H1 (cell line): Measurements from ENCODE around the gene POLA1. TPM values are rescaled to one million over a fixed set of nuclear protein-coding genes. Genes with fewer than 3 reads are reported as not detected.

ENCODE experiments used
- CTCF ChIA-PET: fragments of 300-600 bp; sonication (Branson Sonifier 250); formaldehyde crosslinking; loops from one replicate; lab custom pipeline; 2021; ENCODE audit not compliant: partially characterized antibody; lab: Charles Lee
- POLR2A ChIA-PET: fragments of 300-600 bp; sonication (Branson Sonifier 250); formaldehyde crosslinking; loops from one replicate; lab custom pipeline; 2021; ENCODE audit warnings: inconsistent platforms; ENCODE audit not compliant: partially characterized antibody; lab: Charles Lee
- DNase-seq, 2 experiments: peaks; one replicate each; pipeline versions ENCODE4 v3.0.0 to v3.0.0-alpha.2; 2010 to 2022; ENCODE audit warnings: low spot score in 2 of 2, low read depth in 1 of 2, mixed read lengths in 1 of 2
- FAIRE-seq: peaks from 2 replicates; lab custom pipeline; 2011; peaks lifted over from hg19 to GRCh38; lab: Jason Lieb, UNC
- H2AFZ ChIP-seq: 2 replicates; pipeline ENCODE4 v1.8.1; 2012; ENCODE audit warnings: low read length, inconsistent platforms
- H2AK5ac ChIP-seq: 2 replicates; pipeline ENCODE4 v1.6.1; 2013; ENCODE audit warnings: low read depth, low read length
- H2BK120ac ChIP-seq: replicated peaks from 2 replicates; pipeline ENCODE3; 2013; ENCODE audit warnings: low read depth, low read length, inconsistent platforms
- H2BK12ac ChIP-seq: 2 replicates; pipeline ENCODE4 v1.6.1; 2013; ENCODE audit warnings: low read depth, low read length
- H2BK15ac ChIP-seq: 2 replicates; pipeline ENCODE4 v1.6.1; 2013; ENCODE audit warnings: low read length
- H2BK20ac ChIP-seq: 2 replicates; pipeline ENCODE4 v1.6.1; 2013; ENCODE audit warnings: low read length
- H2BK5ac ChIP-seq: 2 replicates; pipeline ENCODE4 v1.6.1; 2013; ENCODE audit warnings: low read depth, low read length
- H3K14ac ChIP-seq: 2 replicates; pipeline ENCODE4 v1.6.1; 2013; ENCODE audit warnings: inconsistent platforms; ENCODE audit not compliant: insufficient read length
- H3K18ac ChIP-seq: 2 replicates; pipeline ENCODE4 v1.6.1; 2013; ENCODE audit warnings: low read length; ENCODE audit errors: extremely low read depth
- H3K23ac ChIP-seq: 2 replicates; pipeline ENCODE4 v1.6.1; 2013; ENCODE audit warnings: inconsistent platforms; ENCODE audit not compliant: insufficient read length
- H3K23me2 ChIP-seq: 2 replicates; pipeline ENCODE4 v1.6.1; 2013; ENCODE audit warnings: low read depth, low read length
- H3K27ac ChIP-seq: 2 replicates; pipeline ENCODE4 v1.6.1; 2011; ENCODE audit warnings: low read depth, low read length, inconsistent platforms
- H3K27me3 ChIP-seq, 4 experiments: replicated peaks in 1 of 4; 1 replicate in 1 of 4; 2 replicates in 3 of 4; pipeline versions ENCODE4 v1.6.1 to v1.8.1; 2011 to 2013; ENCODE audit warnings: low read length in 3 of 4, mild to moderate bottlenecking in 3 of 4, inconsistent platforms in 2 of 4, mixed read lengths in 2 of 4, moderate library complexity in 1 of 4; ENCODE audit not compliant: control insufficient read depth in 3 of 4, insufficient read depth in 3 of 4; ENCODE audit errors: extremely low read depth in 1 of 4
- H3K36me3 ChIP-seq, 4 experiments: 2 replicates each; pipeline versions ENCODE4 v1.6.1 to v1.8.1; 2011 to 2013; ENCODE audit warnings: mild to moderate bottlenecking in 4 of 4, low read length in 3 of 4, moderate library complexity in 2 of 4, control low read depth in 1 of 4, inconsistent platforms in 1 of 4; ENCODE audit not compliant: insufficient read depth in 4 of 4, control insufficient read depth in 2 of 4
- H3K4ac ChIP-seq: replicated peaks from 2 replicates; pipeline ENCODE3; 2013; ENCODE audit warnings: low read length, low read depth, mixed read lengths, inconsistent platforms; ENCODE audit not compliant: insufficient read length
- H3K4me1 ChIP-seq, 4 experiments: replicated peaks in 1 of 4; 1 replicate in 1 of 4; 2 replicates in 3 of 4; pipeline versions ENCODE4 v1.6.1 to v1.8.1; 2011 to 2013; ENCODE audit warnings: low read length in 3 of 4, inconsistent platforms in 2 of 4, mixed read lengths in 1 of 4; ENCODE audit not compliant: insufficient read depth in 4 of 4, control insufficient read depth in 3 of 4
- H3K4me2 ChIP-seq, 2 experiments: 2 replicates each; pipeline versions ENCODE4 v1.6.1 to v1.8.1; 2011 to 2013; ENCODE audit warnings: low read depth in 2 of 2, low read length in 2 of 2, control low read depth in 1 of 2, inconsistent platforms in 1 of 2, mild to moderate bottlenecking in 1 of 2; ENCODE audit not compliant: insufficient read depth in 1 of 2
- H3K4me3 ChIP-seq, 4 experiments: fragments of 200-600, 300-600 bp in 1 of 4; sonication (generic), shearing (Covaris generic), sonication (Bioruptor Twin) in 1 of 4; 2 replicates each; pipeline versions ENCODE4 v1.5.1 to v1.8.1; 2011 to 2016; ENCODE audit warnings: low read length in 4 of 4, low read depth in 3 of 4, control low read depth in 2 of 4, inconsistent platforms in 2 of 4, mild to moderate bottlenecking in 2 of 4, mixed read lengths in 1 of 4, moderate library complexity in 1 of 4; ENCODE audit not compliant: insufficient read depth in 2 of 4; ENCODE audit errors: extremely low read depth in 1 of 4
- H3K56ac ChIP-seq: replicated peaks from 2 replicates; pipeline ENCODE3; 2013; ENCODE audit warnings: low read depth, mild to moderate bottlenecking, mixed read lengths, low read length, inconsistent platforms; ENCODE audit not compliant: insufficient read length
- H3K79me1 ChIP-seq: 2 replicates; pipeline ENCODE4 v1.6.1; 2013; ENCODE audit warnings: low read depth, low read length, control low read depth
- H3K79me2 ChIP-seq, 2 experiments: 2 replicates each; pipeline versions ENCODE4 v1.6.1 to v1.8.1; 2012 to 2013; ENCODE audit warnings: low read length in 2 of 2, mild to moderate bottlenecking in 2 of 2, inconsistent platforms in 1 of 2; ENCODE audit not compliant: insufficient read depth in 2 of 2, control insufficient read depth in 1 of 2
- H3K9ac ChIP-seq, 4 experiments: replicated peaks in 1 of 4; 1 replicate in 1 of 4; 2 replicates in 3 of 4; pipeline versions ENCODE4 v1.6.1 to v1.8.1; 2011 to 2013; ENCODE audit warnings: low read depth in 3 of 4, low read length in 3 of 4, control low read depth in 2 of 4, mild to moderate bottlenecking in 2 of 4, moderate library complexity in 2 of 4, inconsistent platforms in 1 of 4; ENCODE audit errors: extremely low read depth in 1 of 4
- H3K9me3 ChIP-seq, 2 experiments: 2 replicates each; pipeline versions ENCODE4 v1.6.1 to v1.8.1; 2012 to 2013; ENCODE audit warnings: mild to moderate bottlenecking in 2 of 2, moderate library complexity in 2 of 2, control low read depth in 1 of 2, inconsistent platforms in 1 of 2, low read depth in 1 of 2, low read length in 1 of 2, mixed read lengths in 1 of 2; ENCODE audit not compliant: insufficient read depth in 2 of 2
- H4K20me1 ChIP-seq, 2 experiments: replicated peaks in 1 of 2; 2 replicates each; pipeline versions ENCODE3 to v1.8.1; 2011 to 2013; ENCODE audit warnings: inconsistent platforms in 2 of 2, low read length in 2 of 2, mild to moderate bottlenecking in 1 of 2; ENCODE audit not compliant: insufficient read depth in 2 of 2, control insufficient read depth in 1 of 2
- H4K5ac ChIP-seq: 2 replicates; pipeline ENCODE4 v1.6.1; 2013; ENCODE audit warnings: low read length, low read depth, mixed read lengths, inconsistent platforms; ENCODE audit not compliant: insufficient read length
- H4K8ac ChIP-seq: 2 replicates; pipeline ENCODE4 v1.8.0; 2013; ENCODE audit warnings: mild to moderate bottlenecking, moderate library complexity, low read length, inconsistent platforms; ENCODE audit not compliant: insufficient read depth; ENCODE audit errors: extremely low read depth
- H4K91ac ChIP-seq: replicated peaks from 2 replicates; pipeline ENCODE3; 2013; ENCODE audit warnings: low read length, mixed read lengths, inconsistent platforms; ENCODE audit not compliant: insufficient read length
- ASH2L ChIP-seq: fragments of 200-600, 300-600 bp; sonication (generic); IDR thresholded peaks from one replicate; pipeline ENCODE4 v1.7.1; 2017; ENCODE audit warnings: low read length
- ATF3 ChIP-seq: IDR thresholded peaks from 2 replicates; pipeline ENCODE4 v1.6.1; 2011; ENCODE audit warnings: low read depth, mild to moderate bottlenecking, low read length; ENCODE audit not compliant: insufficient read depth
- BRCA1 ChIP-seq: IDR thresholded peaks from 2 replicates; pipeline ENCODE4 v1.6.1; 2012; ENCODE audit warnings: low read depth, low read length, improper control_type of control experiment
- CHD2 ChIP-seq: IDR thresholded peaks from 2 replicates; pipeline ENCODE4 v1.6.1; 2012; ENCODE audit warnings: low read length, improper control_type of control experiment
- JUN ChIP-seq: IDR thresholded peaks from 2 replicates; pipeline ENCODE4 v1.6.1; 2011; ENCODE audit warnings: low read depth, mild to moderate bottlenecking, improper control_type of control experiment, low read length
- MAFK ChIP-seq: IDR thresholded peaks from 2 replicates; pipeline ENCODE4 v1.6.1; 2012; ENCODE audit warnings: low read depth, mild to moderate bottlenecking, improper control_type of control experiment, low read length
- NANOG ChIP-seq: IDR thresholded peaks from 2 replicates; pipeline ENCODE4 v1.6.1; 2011; ENCODE audit warnings: low read length, low read depth, mild to moderate bottlenecking, inconsistent platforms; ENCODE audit not compliant: insufficient read depth, poor library complexity, severe bottlenecking
- NRF1 ChIP-seq: IDR thresholded peaks from 2 replicates; pipeline ENCODE4 v1.6.1; 2011; ENCODE audit warnings: mild to moderate bottlenecking, low read depth, low read length, improper control_type of control experiment
- PHF8 ChIP-seq: fragments of 200-600 bp; sonication (generic); conservative IDR thresholded peaks from 2 replicates; pipeline ENCODE4 v1.7.1; 2012; ENCODE audit warnings: low read depth, mild to moderate bottlenecking, inconsistent platforms, low read length, moderate library complexity
- POLR2AphosphoS5 ChIP-seq: IDR thresholded peaks from 2 replicates; pipeline ENCODE4 v1.6.1; 2011; ENCODE audit warnings: low read depth, low read length
- RAD21 ChIP-seq, 2 experiments: IDR thresholded peaks in 1 of 2; conservative IDR thresholded peaks in 1 of 2; 2 replicates each; pipeline ENCODE4 v1.6.1; 2011; ENCODE audit warnings: low read depth in 2 of 2, low read length in 2 of 2, improper control_type of control experiment in 1 of 2, inconsistent platforms in 1 of 2, mild to moderate bottlenecking in 1 of 2, moderate library complexity in 1 of 2
- SIN3A ChIP-seq, 2 experiments: IDR thresholded peaks in 1 of 2; conservative IDR thresholded peaks in 1 of 2; 2 replicates each; pipeline ENCODE4 v1.6.1; 2011 to 2012; ENCODE audit warnings: low read length in 2 of 2, improper control_type of control experiment in 1 of 2, low read depth in 1 of 2, mild to moderate bottlenecking in 1 of 2
- TAF1 ChIP-seq: IDR thresholded peaks from 2 replicates; pipeline ENCODE4 v1.6.1; 2011; ENCODE audit warnings: mild to moderate bottlenecking, low read depth, low read length
- ZNF274 ChIP-seq: IDR thresholded peaks from 2 replicates; pipeline ENCODE4 v1.7.0; 2012; ENCODE audit warnings: low read length, borderline replicate concordance; ENCODE audit errors: extremely low read depth
- WGBS, 2 experiments: shearing (Covaris generic) in 1 of 2; methylation state at CpG; one replicate each; pipeline versions ENCODE4 v1.1.6 to v1.1.7; 2013 to 2015; ENCODE audit warnings: low lambda C conversion rate in 2 of 2, mixed read lengths in 2 of 2, inconsistent platforms in 1 of 2, low coverage in 1 of 2, missing lambda C conversion rate in 1 of 2; ENCODE audit not compliant: insufficient replicate concordance in 2 of 2, insufficient coverage in 1 of 2, insufficient read length in 1 of 2; ENCODE audit errors: extremely low coverage in 1 of 2, missing lambda C conversion rate in 1 of 2; 5-methylcytosine and 5-hydroxymethylcytosine counted together
- polyA plus RNA-seq, 7 experiments: library from polyadenylated mRNA; depleted of rRNA in 3 of 7; stranded (reverse) in 5 of 7; unstranded in 2 of 7; fragments of >200 nt in 5 of 7; fragments of 200-250 nt in 2 of 7; gene quantifications; 1 replicate in 5 of 7; 2 replicates in 1 of 7; 4 replicates in 1 of 7; pipeline versions ENCODE4 v1.2.1 to v1.2.3, GENCODE V29; 2011 to 2013; ENCODE audit warnings: missing spikeins in 2 of 7, mixed read lengths in 2 of 7
- total RNA-seq: library from RNA; stranded (reverse); fragmentation: NEBNext Ultra II Directional; extraction: Animal tissue kit (Norgen Biotek cat#: 25700); gene quantifications from 2 replicates; pipeline ENCODE4 v1.2.1, GENCODE V29; 2021

POLA1 gene
- total and polyA plus RNA-seq, 2 of the 8 experiments (the other 6 are each of a cell fraction or from before 2014, with no cell fraction given) = 5.6 to 34.9 TPM

GRCh38 chrX:24925430-24925829 lies 231.7 kb downstream of the POLA1 start:
- no peak overlapping the region for H3K4ac ChIP-seq
- no peaks in the 10 kb centered on the region for H4K20me1 ChIP-seq
- no peaks in the 10 kb centered on the region for H3K23me2 ChIP-seq
- H3K4me3 ChIP-seq = no peak overlapping the region
- ChIA-PET CTCF (no interaction called here), POLR2A (no interaction called here)
- no peak for DNase-seq
- no peak overlapping the region for H3K23ac ChIP-seq
- no peak overlapping the region for H4K8ac ChIP-seq
- no peak overlapping the region for H3K27ac ChIP-seq
- H3K27me3 ChIP-seq = no peaks in the 10 kb centered on the region
- no peak overlapping the region for H4K5ac ChIP-seq
- H4K91ac ChIP-seq = no peak overlapping the region
- H3K56ac ChIP-seq = no peak overlapping the region
- no peak overlapping the region for H3K14ac ChIP-seq
- 95% methylated on average over 2 of the region's 2 CpGs; no CpG with 5 or more reads in 1 of the 2 experiments for WGBS, 2 experiments
- H3K79me1 ChIP-seq = no peaks in the 10 kb centered on the region
- H2BK15ac ChIP-seq = no peak overlapping the region
- no peak overlapping the region for H3K18ac ChIP-seq
- no peaks in the 10 kb centered on the region for H3K9me3 ChIP-seq
- no peak overlapping the region for H3K4me2 ChIP-seq
- H2BK5ac ChIP-seq = no peak overlapping the region
- H3K4me1 ChIP-seq = 0 out of 7 replicates have a peak, but pooled peaks cover 0 to 4% (median 0%) of the 10 kb centered on the region in 4 experiments
- H2AFZ ChIP-seq = no peak overlapping the region
- no peak overlapping the region for H3K9ac ChIP-seq
- H2AK5ac ChIP-seq = no peak overlapping the region
- no peak overlapping the region for H2BK20ac ChIP-seq
- no peaks in the 10 kb centered on the region; a peak in 1 of 8 replicates for H3K36me3 ChIP-seq
- no peak for FAIRE-seq
- H2BK120ac ChIP-seq = no peak overlapping the region
- no peaks in the 10 kb centered on the region for H3K79me2 ChIP-seq
- no peak overlapping the region for H2BK12ac ChIP-seq
- TF ChIP-seq ATF3 = no peak
- no peak for TF ChIP-seq JUN
- TF ChIP-seq ASH2L = no peak
- TF ChIP-seq PHF8 = no peak
- no peak for TF ChIP-seq RAD21 (IDR thresholded peaks at IDR 0.05 in 1 of 2, conservative IDR thresholded peaks at IDR 0.05 in 1 of 2; ENCODE audit: low read depth in 2 of 2, low read length in 2 of 2)
- TF ChIP-seq TAF1 = no peak
- no peak for TF ChIP-seq SIN3A (conservative IDR thresholded peaks at IDR 0.05 in 1 of 2, IDR thresholded peaks at IDR 0.05 in 1 of 2; ENCODE audit: low read depth in 1 of 2, low read length in 2 of 2)
- TF ChIP-seq NANOG = no peak
- no peak for TF ChIP-seq MAFK
- TF ChIP-seq NRF1 = no peak
- no peak for TF ChIP-seq POLR2AphosphoS5
- no peak for TF ChIP-seq BRCA1
- no peak for TF ChIP-seq CHD2
- TF ChIP-seq ZNF274 = no peak
